Endothelial cell of umbilical vein (primary cell): ENCODE results near the gene DBX1. TPM values are rescaled to one million over a fixed set of nuclear protein-coding genes. Genes with fewer than 3 reads are reported as not detected.

Experiments
- BruUV-seq: library from RNA; stranded (reverse); fragments of 400-500 nt; replicated peaks from 2 replicates; lab custom pipeline; 2021; lab: Mats Ljungman, UMichigan
- CTCF ChIA-PET: fragments of 300-600, 350-600 bp; sonication (Branson Sonifier 250); formaldehyde crosslinking; loops from one replicate; lab custom pipeline; 2021; ENCODE audit warnings: antibody characterized with exemption, inconsistent platforms; lab: Charles Lee
- POLR2A ChIA-PET: fragments of 300-600, 350-600 bp; sonication (Branson Sonifier 250); formaldehyde crosslinking; loops from one replicate; lab custom pipeline; 2021; ENCODE audit warnings: antibody characterized with exemption, inconsistent platforms; lab: Charles Lee
- DNase-seq: peaks from one replicate; pipeline ENCODE4 v3.0.0-alpha.2; 2011; ENCODE audit warnings: low read depth, low spot score
- FAIRE-seq: peaks from 2 replicates; lab custom pipeline; 2011; peaks lifted over from hg19 to GRCh38; lab: Jason Lieb, UNC
- H2AFZ ChIP-seq: 2 replicates; pipeline ENCODE4 v1.6.0; 2012; ENCODE audit warnings: low read depth, low read length, control low read depth, inconsistent platforms
- H3K27ac ChIP-seq: 2 replicates; pipeline ENCODE4 v1.5.1; 2011; ENCODE audit warnings: low read depth, mild to moderate bottlenecking, control low read depth, low read length, moderate library complexity; ENCODE audit not compliant: insufficient read depth
- H3K27me3 ChIP-seq, 2 experiments: 2 replicates each; pipeline versions ENCODE4 v1.6.0 to v1.6.1; 2011; ENCODE audit warnings: low read length in 2 of 2, mixed read lengths in 1 of 2; ENCODE audit not compliant: control insufficient read depth in 2 of 2, insufficient read depth in 2 of 2
- H3K36me3 ChIP-seq, 2 experiments: 2 replicates in 1 of 2; 3 replicates in 1 of 2; pipeline ENCODE4 v1.5.1; 2011; ENCODE audit warnings: low read length in 2 of 2, mild to moderate bottlenecking in 1 of 2, moderate library complexity in 1 of 2; ENCODE audit not compliant: control insufficient read depth in 2 of 2, insufficient read depth in 2 of 2; ENCODE audit errors: extremely low read depth in 1 of 2
- H3K4me1 ChIP-seq: 3 replicates; pipeline ENCODE4 v1.5.1; 2011; ENCODE audit warnings: mild to moderate bottlenecking, low read length; ENCODE audit not compliant: control insufficient read depth, insufficient read depth; ENCODE audit errors: extremely low read depth
- H3K4me2 ChIP-seq: 2 replicates; pipeline ENCODE4 v1.6.1; 2011; ENCODE audit warnings: low read length, control low read depth, mixed read lengths; ENCODE audit not compliant: insufficient read depth
- H3K4me3 ChIP-seq, 3 experiments: fragments of 200-600 bp in 1 of 3; sonication (generic), shearing (Covaris generic) in 1 of 3; replicated peaks in 1 of 3; 2 replicates each; pipeline ENCODE4 v1.5.1; 2011 to 2016; ENCODE audit warnings: control low read depth in 3 of 3, low read length in 3 of 3, mild to moderate bottlenecking in 2 of 3, inconsistent platforms in 1 of 3, low read depth in 1 of 3, moderate library complexity in 1 of 3; ENCODE audit not compliant: insufficient read depth in 1 of 3
- H3K79me2 ChIP-seq: 2 replicates; pipeline ENCODE4 v1.6.0; 2012; ENCODE audit warnings: low read length, inconsistent platforms; ENCODE audit not compliant: control insufficient read depth, insufficient read depth
- H3K9ac ChIP-seq: replicated peaks from 2 replicates; pipeline ENCODE3; 2011; ENCODE audit warnings: low read length, control low read depth; ENCODE audit not compliant: insufficient read depth; ENCODE audit errors: extremely low read depth
- H3K9me1 ChIP-seq: replicated peaks from 3 replicates; pipeline ENCODE4 v1.6.0; 2011; ENCODE audit warnings: mild to moderate bottlenecking, low read length; ENCODE audit not compliant: control insufficient read depth, insufficient read depth; ENCODE audit errors: extremely low read depth
- H3K9me3 ChIP-seq: replicated peaks from 2 replicates; pipeline ENCODE4 v1.5.1; 2012; ENCODE audit warnings: low read length, inconsistent platforms; ENCODE audit not compliant: control insufficient read depth, insufficient read depth
- H4K20me1 ChIP-seq: replicated peaks from 2 replicates; pipeline ENCODE3; 2011; ENCODE audit warnings: mild to moderate bottlenecking, low read length; ENCODE audit not compliant: control insufficient read depth, insufficient read depth; ENCODE audit errors: extremely low read depth
- CTCF ChIP-seq, 2 donors: IDR thresholded peaks; 1 replicate in 1 of 2; 2 replicates in 1 of 2; pipeline ENCODE4 v1.5.1; 2011; ENCODE audit warnings: low read length in 2 of 2, mild to moderate bottlenecking in 2 of 2, moderate library complexity in 2 of 2, control low read depth in 1 of 2, inconsistent platforms in 1 of 2, low read depth in 1 of 2; ENCODE audit not compliant: insufficient read depth in 1 of 2; ENCODE audit errors: extremely low read depth in 1 of 2
- EZH2 ChIP-seq: IDR thresholded peaks from 2 replicates; pipeline ENCODE4 v1.6.1; 2012; ENCODE audit warnings: borderline replicate concordance, low read depth, mild to moderate bottlenecking, moderate library complexity, low read length, inconsistent platforms; ENCODE audit not compliant: severe bottlenecking
- FOS ChIP-seq: IDR thresholded peaks from 2 replicates; pipeline ENCODE4 v1.6.1; 2011; ENCODE audit warnings: mild to moderate bottlenecking, low read length, moderate library complexity, borderline replicate concordance; ENCODE audit not compliant: insufficient read depth
- GATA2 ChIP-seq: IDR thresholded peaks from 2 replicates; pipeline ENCODE4 v1.7.0; 2011; ENCODE audit warnings: low read depth, mild to moderate bottlenecking, moderate library complexity, mixed read lengths, low read length; ENCODE audit not compliant: insufficient read length, insufficient read depth
- JUN ChIP-seq: IDR thresholded peaks from 2 replicates; pipeline ENCODE4 v1.6.1; 2011; ENCODE audit warnings: borderline replicate concordance, low read depth; ENCODE audit not compliant: insufficient read length, insufficient read depth
- MAX ChIP-seq: IDR thresholded peaks from 2 replicates; pipeline ENCODE4 v1.6.1; 2011; ENCODE audit not compliant: insufficient read depth, insufficient read length
- MYC ChIP-seq: IDR thresholded peaks from one replicate; pipeline ENCODE4 v1.6.1; 2011; ENCODE audit warnings: mild to moderate bottlenecking, low read depth, low read length
- POLR2A ChIP-seq: IDR thresholded peaks from 2 replicates; pipeline ENCODE4 v1.6.1; 2012; ENCODE audit warnings: low read depth, mild to moderate bottlenecking, control low read depth, low read length
- POLR2AphosphoS5 ChIP-seq: IDR thresholded peaks from 2 replicates; pipeline ENCODE4 v1.6.1; 2012; ENCODE audit warnings: low read depth, mild to moderate bottlenecking, control low read depth, low read length, moderate library complexity; ENCODE audit not compliant: insufficient read depth
- dilution Hi-C: fragments of 300-500 bp; cut with MboI; formaldehyde crosslinking; loops from one replicate; pipeline ENCODE4 v1.15.0; 2019; ENCODE audit warnings: low sequenced_read_pairs; ENCODE audit not compliant: extremely low pct_ligation_motif_present
- intact Hi-C: fragments of 100-400 bp; cut with micrococcal nuclease; formaldehyde crosslinking; loops from one replicate; pipeline ENCODE4 v1.10.0; 2022
- polyA plus RNA-seq, 4 experiments: library from polyadenylated mRNA; depleted of rRNA in 3 of 4; stranded (reverse) in 3 of 4; unstranded in 1 of 4; fragments of >200 nt; gene quantifications; 2 replicates each; pipeline versions ENCODE4 v1.2.1 to v1.2.3, GENCODE V29; 2011 to 2012; ENCODE audit warnings: missing spikeins in 1 of 4
- total RNA-seq: library from RNA; stranded (reverse); gene quantifications from 2 replicates; pipeline ENCODE4 v1.2.3, GENCODE V29; 2021

Gene DBX1
- total and polyA plus RNA-seq, 2 donors (not counting 3 experiments of a cell fraction or from before 2014, with no cell fraction given), result not detected

GRCh38 chr11:20205807-20206206 is 45.5 kb upstream of the DBX1 start:
- H3K4me2 ChIP-seq, result no peak overlapping the region
- H3K4me3 ChIP-seq, result no peak overlapping the region
- no peaks in the 10 kb centered on the region for H3K4me1 ChIP-seq
- ChIA-PET POLR2A (no interaction called here), CTCF (interaction anchor here (0.7 kb wide), 1 partner anchor 120 kb away, joined by 3 read pairs; no protein-coding TSS in a partner anchor)
- FAIRE-seq (no peak), DNase-seq (no peak)
- dilution Hi-C loops (no loop called here), intact Hi-C loops (no loop called here)
- no TSS peak for BruUV-seq
- H3K27me3 ChIP-seq, result peaks cover 44 to 73% of the 10 kb centered on the region in 2 experiments
- H3K36me3 ChIP-seq, result no peaks in the 10 kb centered on the region
- no peak overlapping the region for H3K9ac ChIP-seq
- no peaks in the 10 kb centered on the region for H3K9me1 ChIP-seq
- H4K20me1 ChIP-seq, result no peaks in the 10 kb centered on the region
- H2AFZ ChIP-seq, result no peak overlapping the region
- H3K79me2 ChIP-seq, result no peaks in the 10 kb centered on the region
- no peak overlapping the region for H3K27ac ChIP-seq
- no peaks in the 10 kb centered on the region for H3K9me3 ChIP-seq
- no peak for TF ChIP-seq POLR2A
- no peak for TF ChIP-seq FOS
- TF ChIP-seq MAX, result no peak
- TF ChIP-seq POLR2AphosphoS5, result no peak
- TF ChIP-seq GATA2, result no peak
- no peak for TF ChIP-seq EZH2
- TF ChIP-seq CTCF (IDR thresholded peaks at IDR 0.05; ENCODE audit: extremely low read depth in 1 of 2, insufficient read depth in 1 of 2, low read depth in 1 of 2, low read length in 2 of 2), result no peak
- no peak for TF ChIP-seq JUN
- no peak for TF ChIP-seq MYC
